Stimulated activated CD4-positive, alpha-beta T cell treated with anti-CD3 and anti-CD28 coated beads, Interleukin-4, amount 100 ng/mL, for 1 hour (primary cell): ENCODE data around the gene ART4.

Source experiments
- DNase-seq: peaks from one replicate; pipeline ENCODE4 v3.0.0-alpha.2; 2020

ART4 gene

DNA sequence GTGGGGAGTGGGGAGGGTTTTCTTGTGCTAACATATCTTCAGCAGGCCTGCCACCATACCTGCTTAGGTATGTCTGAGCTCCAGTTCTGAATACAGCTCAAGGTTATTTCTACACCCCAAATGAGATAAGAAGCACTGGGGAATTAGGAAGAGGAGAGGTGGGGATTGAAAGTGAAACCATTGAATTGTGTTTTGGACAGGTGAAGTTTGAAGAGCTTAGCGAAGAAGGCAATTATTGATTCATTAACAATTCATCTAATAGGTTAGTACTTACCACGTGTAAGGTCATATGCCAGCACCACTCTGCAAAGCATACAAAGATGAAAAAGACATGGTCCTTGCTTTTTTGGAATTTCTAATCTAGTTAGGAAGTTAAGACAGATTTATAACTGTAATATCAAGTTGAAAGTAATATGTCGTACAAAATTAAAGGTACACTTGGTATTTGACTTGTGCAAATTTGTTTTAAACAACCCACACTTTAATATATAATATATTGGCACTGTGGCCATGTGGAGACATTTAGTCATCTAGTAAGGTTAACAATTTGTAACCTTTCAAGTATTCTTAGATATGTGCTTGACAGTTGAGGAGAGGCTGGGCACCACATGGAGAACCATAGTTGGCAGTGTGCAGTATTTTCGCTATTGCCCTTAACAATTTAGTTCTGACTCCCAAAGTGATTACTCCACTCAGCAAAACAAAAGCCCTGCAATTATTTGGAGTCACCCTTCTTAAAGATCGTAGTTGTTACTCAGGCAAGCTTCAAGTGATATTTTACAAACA is 33.0 kb downstream of the ART4 start:
- no peak for DNase-seq

DNA sequence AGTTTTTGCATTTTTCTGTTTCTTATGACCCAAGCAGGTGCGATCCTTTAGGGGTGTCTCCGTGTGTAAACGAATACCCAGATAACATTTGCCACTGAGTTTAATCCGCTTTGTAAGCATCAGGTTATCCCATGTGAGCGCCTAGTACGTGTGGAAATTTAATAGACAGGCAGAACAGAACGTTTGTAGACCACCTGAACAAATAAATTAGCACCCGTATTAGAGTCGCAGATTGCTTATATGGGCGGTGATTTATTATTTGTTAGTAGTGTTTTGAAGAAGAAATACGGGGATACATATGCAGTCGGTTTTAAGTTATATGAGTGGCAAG is 39.5 kb downstream of the ART4 start:
- DNase-seq = no peak

DNA sequence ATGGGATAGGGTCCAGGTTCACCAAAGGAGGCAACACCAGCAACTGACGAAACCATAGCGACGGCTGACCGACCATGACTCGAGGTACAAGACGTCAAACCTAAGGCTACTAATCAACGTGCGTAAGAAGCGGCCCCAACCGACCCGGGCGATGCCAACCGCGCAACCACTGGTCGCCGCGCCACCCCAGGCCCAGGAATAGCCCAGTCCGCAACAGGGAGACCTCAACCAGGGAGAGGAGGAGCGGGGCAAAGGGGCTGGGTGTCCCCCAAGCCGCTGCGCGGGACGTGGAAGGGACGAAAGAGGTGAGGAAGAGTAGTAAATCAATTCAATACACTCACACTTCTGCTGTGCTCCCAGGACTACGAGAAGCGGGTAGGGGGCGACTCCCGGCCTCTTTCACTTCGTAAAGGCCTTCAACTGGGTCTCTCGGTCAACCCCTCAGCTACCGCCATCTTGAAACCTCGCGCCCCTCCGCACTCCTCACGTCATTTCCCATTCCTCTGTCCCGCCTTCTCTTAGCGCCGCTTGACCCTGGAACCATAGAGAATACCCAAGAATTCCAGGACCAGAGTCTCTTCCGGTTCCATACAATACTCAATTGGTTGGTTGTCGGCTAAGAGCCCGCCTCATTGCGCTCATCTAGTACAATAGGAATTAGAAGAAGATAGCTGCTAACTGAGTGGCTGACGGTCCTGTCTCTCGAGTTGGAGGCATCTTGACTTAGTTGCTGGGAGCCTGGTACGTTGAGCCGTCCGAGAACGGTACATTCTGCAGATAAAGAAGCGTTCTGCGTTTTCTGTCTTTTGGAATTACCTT is 40.1 kb downstream of the ART4 start, which contains the start of the genes C12orf60 and WBP11:
Gene C12orf60, plus strand, starts transcription at position 660 of the 819 bp plus-strand sequence. CDS start 19,266 bp downstream, outside the sequence.
Gene WBP11, minus strand, starts transcription at position 468 of the 819 bp plus-strand sequence. CDS start 2,095 bp downstream, outside the sequence.
- DNase-seq = peak; percentile 79

DNA sequence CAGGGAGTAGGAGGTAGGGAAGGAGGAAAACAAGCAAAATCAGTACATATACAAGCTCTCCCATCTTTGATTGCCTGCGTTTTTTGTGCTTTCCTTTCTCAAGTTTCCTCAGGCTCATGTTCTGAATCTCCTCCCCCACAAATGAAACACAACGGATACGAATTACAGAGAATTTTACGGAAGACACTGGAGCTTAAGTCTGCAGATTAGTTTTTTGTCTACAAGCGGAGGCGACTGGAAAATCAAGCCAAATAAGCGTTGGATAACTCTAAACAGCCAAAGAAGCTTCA is 40.7 kb downstream of the ART4 start:
- DNase-seq = no peak

DNA sequence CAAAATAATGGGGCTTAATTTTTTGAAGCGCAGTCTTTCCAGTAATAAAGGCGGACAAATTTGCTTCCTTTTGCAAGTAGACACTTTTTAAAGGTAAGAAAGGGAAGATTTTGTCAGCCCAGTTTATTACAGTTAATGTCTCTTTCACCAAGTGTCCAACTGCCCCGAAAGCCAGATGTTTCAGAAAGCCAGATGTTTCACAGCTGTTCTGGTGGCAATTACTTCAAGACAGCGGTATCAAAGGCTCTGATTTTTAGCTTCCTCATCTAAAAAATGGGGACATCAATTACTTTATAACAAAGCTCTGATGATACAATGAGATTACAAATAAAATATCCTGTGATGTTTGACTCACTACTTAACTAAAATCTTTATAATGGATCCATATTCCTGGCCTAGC is 41.1 kb downstream of the ART4 start:
- DNase-seq = no peak

DNA sequence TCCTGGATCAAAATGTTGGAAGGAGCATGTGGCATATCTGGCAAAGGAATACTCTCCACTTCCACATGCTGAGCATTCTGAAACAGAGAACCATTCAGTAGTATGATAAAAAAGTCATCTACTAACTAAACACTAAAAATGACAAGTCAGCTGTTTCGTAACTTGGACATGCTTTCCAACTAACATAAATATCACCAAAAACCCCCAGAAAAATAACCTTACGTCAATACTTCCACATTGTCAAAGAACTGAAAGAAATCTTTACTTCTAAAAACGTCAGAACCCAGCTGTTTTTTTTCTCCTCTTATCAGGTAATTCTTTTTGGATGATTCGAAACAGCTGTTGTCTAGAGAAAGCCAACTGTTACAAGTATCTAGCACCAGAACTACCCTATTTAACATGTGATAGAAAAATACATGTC is 48.3 kb downstream of the ART4 start:
- DNase-seq = no peak

DNA sequence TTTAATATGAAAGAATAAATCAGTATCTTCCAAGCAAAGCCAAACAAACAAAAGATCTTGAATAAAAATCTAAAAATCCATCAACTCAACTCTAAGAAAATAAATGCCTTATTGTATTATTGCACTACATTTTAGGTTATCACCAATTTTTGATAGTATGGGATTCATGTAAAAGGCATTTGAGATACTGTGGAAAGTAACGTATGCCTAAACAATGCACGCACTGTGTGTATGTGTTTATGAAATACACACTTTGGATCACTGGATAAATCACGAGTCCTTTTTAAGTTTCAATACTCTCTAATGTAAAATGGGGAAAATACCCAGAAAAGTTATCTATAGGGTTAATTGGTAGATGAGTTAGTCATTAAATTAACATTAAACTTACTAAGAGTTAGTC is 57.8 kb downstream of the ART4 start:
- DNase-seq = no peak

DNA sequence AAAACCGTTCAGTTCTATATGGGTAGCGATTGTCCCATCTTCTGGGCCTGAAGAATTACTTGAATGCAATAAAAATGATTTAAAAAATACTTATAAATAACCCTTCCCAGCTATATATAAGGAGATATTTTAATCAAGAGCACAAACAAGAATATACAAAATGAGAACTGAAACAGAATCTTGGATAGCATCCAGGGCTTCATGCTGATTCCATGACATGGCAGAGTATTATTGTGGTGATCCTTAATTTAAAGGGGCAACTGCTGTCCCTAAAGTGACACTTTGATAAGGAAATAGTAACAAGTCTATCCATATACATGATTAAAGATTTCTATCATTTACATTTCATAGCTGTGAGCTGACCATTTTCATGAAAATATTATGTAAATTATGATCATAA is 58.9 kb downstream of the ART4 start:
- DNase-seq = no peak

DNA sequence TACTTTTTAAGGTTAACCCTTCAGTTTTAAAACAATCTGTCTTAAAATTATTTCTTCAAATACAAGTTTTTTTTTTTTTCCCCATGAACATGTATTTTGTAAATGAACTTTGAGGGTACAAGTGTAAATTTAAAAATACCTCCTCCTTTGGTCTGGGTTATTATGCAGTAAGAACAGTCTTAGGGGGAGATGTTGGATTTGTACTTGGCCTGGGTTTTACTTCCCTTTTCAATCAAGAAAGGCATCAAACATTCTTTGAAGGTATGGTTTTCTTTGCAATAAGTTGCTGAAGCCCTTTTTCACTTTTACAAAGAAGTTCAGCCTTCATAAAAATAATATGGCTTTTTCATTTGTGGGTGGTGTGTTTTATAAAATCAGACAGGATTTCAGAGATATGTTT is 60.6 kb downstream of the ART4 start:
- DNase-seq = no peak

DNA sequence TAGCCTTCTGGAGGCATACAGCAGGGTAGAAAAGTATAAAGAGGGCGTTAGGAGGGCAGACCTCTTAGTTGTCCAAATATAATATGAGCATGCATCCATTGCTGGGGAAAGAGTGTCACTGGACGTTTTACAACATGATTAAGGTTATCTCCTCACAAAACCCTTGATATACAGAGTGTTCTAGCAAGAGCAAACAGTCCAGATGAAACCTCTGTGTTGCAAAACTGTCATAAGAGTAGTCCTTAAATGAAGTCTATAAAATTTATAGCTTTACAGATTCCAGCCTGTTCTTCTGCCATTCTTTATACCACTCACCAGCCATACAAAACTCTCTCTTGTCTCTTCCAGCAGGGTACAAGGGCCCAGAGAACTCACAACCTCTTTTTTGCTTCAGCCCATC is 61.8 kb downstream of the ART4 start:
- DNase-seq = no peak

DNA sequence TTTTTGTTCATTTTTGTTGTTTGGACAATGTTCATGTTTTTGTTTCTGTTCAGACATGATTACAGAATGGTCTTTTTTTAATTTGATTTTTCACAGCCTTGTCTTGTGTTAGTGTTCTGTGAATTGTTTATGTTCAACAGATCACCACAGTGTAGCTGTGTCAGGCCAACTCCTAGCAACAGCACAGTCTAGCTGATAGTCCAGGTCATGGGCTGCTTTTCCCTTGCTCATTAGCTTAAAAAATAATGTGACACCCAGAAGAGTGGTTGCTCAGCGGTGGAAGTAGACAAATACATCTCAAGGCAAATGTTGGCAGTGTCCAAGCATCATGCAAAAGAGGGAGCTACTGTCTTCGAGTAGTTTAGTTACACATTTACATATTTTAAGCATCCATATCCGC is 62.5 kb downstream of the ART4 start:
- DNase-seq = no peak

DNA sequence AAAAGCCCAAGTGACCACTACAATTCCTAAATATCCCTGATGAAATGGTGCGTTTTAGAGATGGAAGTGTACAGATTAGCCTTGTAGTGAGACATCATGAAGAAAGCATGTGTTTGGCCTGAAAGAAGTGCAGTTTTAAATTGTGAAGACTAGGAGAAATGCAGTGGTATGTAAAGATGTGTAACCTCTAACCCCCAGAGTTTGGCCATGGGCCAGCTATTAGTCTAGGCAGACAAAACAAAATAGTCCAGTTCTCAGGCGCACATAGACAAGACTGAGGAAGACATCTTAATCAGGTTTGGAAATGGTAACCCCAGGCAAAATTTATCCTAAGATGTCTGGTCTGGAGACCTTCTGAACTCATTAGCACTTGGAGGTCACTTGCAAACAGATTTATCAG is 63.5 kb downstream of the ART4 start:
- DNase-seq = no peak

DNA sequence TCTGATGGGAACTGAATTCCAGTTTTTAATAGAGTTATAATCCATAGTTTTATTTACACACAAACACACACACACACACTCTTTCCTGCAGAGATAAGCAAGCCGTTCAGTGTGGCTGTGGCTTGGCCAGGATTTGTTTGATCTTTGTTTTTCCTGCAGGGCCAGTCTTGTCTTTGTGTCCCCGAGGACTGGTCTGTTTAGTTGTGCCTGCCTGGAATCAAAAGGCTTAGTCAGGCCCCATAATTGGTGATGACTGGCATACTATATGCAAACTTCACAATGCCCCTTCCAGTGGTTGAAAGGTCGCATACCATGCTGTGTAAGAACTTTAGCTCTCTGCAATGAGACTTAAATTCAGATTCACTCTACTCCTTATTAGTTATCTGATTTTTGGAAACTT is 66.1 kb downstream of the ART4 start:
- no peak for DNase-seq

DNA sequence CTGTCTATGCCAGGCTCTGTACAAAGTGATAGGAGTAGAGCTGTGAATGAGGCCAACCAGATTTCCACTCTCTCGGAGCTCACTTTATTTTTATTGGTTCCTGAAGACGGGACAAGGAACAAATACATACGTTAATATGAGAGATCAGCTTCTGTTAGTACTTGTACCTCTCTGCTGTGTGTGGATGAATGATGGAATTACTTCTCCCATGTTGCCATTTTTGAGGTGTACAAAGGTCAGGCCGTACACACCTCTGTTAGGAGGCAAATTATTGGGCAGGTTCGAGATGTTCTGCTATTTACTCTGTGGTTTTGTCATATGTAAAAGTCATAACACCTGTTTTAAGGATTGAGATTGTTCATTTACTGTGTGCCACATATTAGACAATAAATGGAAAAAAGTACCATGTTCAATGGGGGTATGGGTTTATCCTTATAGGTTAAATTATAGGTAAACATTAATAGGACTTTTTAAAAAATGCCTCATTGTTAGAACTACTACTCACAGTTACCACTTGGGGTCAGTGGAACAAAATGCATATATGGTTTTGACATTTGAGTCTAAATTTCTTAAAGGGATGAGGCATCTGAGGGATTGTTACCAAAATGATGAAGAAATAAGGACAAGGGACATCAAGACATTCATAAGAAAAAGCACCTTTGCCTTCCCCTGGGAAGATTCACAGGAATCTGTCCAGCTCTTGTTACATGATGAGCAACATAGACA is 66.9 kb downstream of the ART4 start:
- DNase-seq = no peak

DNA sequence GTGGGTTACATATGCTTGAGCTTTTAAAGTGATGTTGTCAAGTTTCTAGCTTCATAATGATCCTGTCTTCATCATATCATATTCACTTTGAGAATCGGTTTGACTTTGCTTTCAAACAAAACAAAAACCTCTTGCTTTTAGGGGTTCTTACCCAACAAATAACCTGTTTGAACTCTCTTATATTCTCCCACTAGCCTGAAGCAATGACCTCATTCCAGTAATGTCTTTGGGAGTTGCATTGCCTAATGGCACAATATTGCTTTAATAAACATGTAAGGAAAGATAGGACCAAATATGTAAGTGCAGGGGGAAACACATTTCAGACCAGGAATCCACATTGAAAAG is 67.7 kb downstream of the ART4 start:
- DNase-seq = no peak
